GM06990 (cell line): ENCODE data around the gene ADRA2A.

Source experiments
- DNase-seq: peaks from one replicate; pipeline ENCODE4 v3.0.0-alpha.2; 2011; ENCODE audit not compliant: insufficient read length; ENCODE audit errors: extremely low read depth
- H3K27me3 ChIP-seq: replicated peaks from 2 replicates; pipeline ENCODE4 v1.6.0; 2011; ENCODE audit warnings: low read length; ENCODE audit not compliant: control insufficient read depth, insufficient read depth
- H3K36me3 ChIP-seq: 2 replicates; pipeline ENCODE4 v1.5.1; 2011; ENCODE audit warnings: low read length; ENCODE audit not compliant: control insufficient read depth, insufficient read depth
- H3K4me3 ChIP-seq: replicated peaks from 2 replicates; pipeline ENCODE4 v1.5.1; 2011; ENCODE audit warnings: low read depth, mild to moderate bottlenecking, control low read depth, low read length
- CTCF ChIP-seq: IDR thresholded peaks from 2 replicates; pipeline ENCODE4 v1.5.1; 2011; ENCODE audit warnings: low read length, control low read depth, mild to moderate bottlenecking, inconsistent platforms; ENCODE audit not compliant: insufficient read depth, poor library complexity, severe bottlenecking

The ADRA2A gene

GRCh38 chr10:111039522-111039921 lies 37.3 kb upstream of the ADRA2A start:
- Histone ChIP-seq H3K36me3 (no peaks in the 10 kb centered on the region), H3K27me3 (no peaks in the 10 kb centered on the region), H3K4me3 (no peak overlapping the region)
- TF ChIP-seq CTCF, result no peak
- DNase-seq, result no peak

- H3K27me3 ChIP-seq, result no peaks in the 10 kb centered on the region
- DNase-seq, result no peak
- no peaks in the 10 kb centered on the region for H3K36me3 ChIP-seq
- TF ChIP-seq CTCF, result no peak
- H3K4me3 ChIP-seq, result no peak overlapping the region
These were observed 19.8 kb upstream of the ADRA2A start for GRCh38 chr10:111057006-111057405.

- H3K27me3 ChIP-seq, result no peaks in the 10 kb centered on the region
- no peak overlapping the region for H3K4me3 ChIP-seq
- H3K36me3 ChIP-seq, result no peaks in the 10 kb centered on the region
- no peak for TF ChIP-seq CTCF
- no peak for DNase-seq
These were observed 13.4 kb upstream of the ADRA2A start for GRCh38 chr10:111063471-111063870.

- no peaks in the 10 kb centered on the region for H3K36me3 ChIP-seq
- no peak for DNase-seq
- TF ChIP-seq CTCF, result no peak
- peaks cover 1% of the 10 kb centered on the region; the same call in 1 of the 2 replicates for H3K27me3 ChIP-seq
- H3K4me3 ChIP-seq, result no peak overlapping the region
These were observed 4.6 kb upstream of the ADRA2A start for GRCh38 chr10:111072232-111072631.

- Histone ChIP-seq H3K36me3 (no peaks in the 10 kb centered on the region), H3K4me3 (no peak overlapping the region), H3K27me3 (peaks cover 1% of the 10 kb centered on the region; the same call in 1 of the 2 replicates)
- no peak for TF ChIP-seq CTCF
- no peak for DNase-seq
These were observed 1.1 kb upstream of the ADRA2A start for GRCh38 chr10:111075577-111076185.

GRCh38 chr10:111076191-111076681 lies 593 bp upstream of the ADRA2A start:
- peak; percentile 43 for DNase-seq
- H3K27me3 ChIP-seq, result peaks cover 1% of the 10 kb centered on the region; the same call in 1 of the 2 replicates
- peak; percentile 83 for TF ChIP-seq CTCF
- H3K4me3 ChIP-seq, result peak overlapping the region; percentile 50
- H3K36me3 ChIP-seq, result no peaks in the 10 kb centered on the region
